PC-3 (cell line): ENCODE measurements around the gene KLK15. TPM values are rescaled to one million over a fixed set of nuclear protein-coding genes. Genes with fewer than 3 reads are reported as not detected.

Source experiments
- ATAC-seq: fragments of 200-7000 bp; cut with Tn5 transposase; 2 replicates; pipeline ENCODE4 v1.9.1; 2020; ENCODE audit warnings: mild to moderate bottlenecking, moderate library complexity
- BruUV-seq: library from RNA; stranded (reverse); fragments of 400-500 nt; replicated peaks from 2 replicates; lab custom pipeline; 2021; lab: Mats Ljungman, UMichigan
- CTCF ChIA-PET: fragments of 300-600 bp; sonication (Branson Sonifier 250); formaldehyde crosslinking; loops from one replicate; lab custom pipeline; 2022; ENCODE audit warnings: antibody characterized with exemption; lab: Charles Lee
- POLR2A ChIA-PET: fragments of 300-600 bp; sonication (Branson Sonifier 250); formaldehyde crosslinking; loops from one replicate; lab custom pipeline; 2022; ENCODE audit warnings: antibody characterized with exemption; ENCODE audit not compliant: unreplicated experiment; lab: Charles Lee
- DNase-seq: peaks from one replicate; pipeline ENCODE4 v3.0.0-alpha.2; 2015
- H2AFZ ChIP-seq: fragments of 300-600 bp; sonication (generic); 2 replicates; pipeline ENCODE4 v1.6.0; 2016; ENCODE audit warnings: antibody characterized with exemption, low read length
- H3F3A ChIP-seq: fragments of 300-600 bp; sonication (generic); one replicate; pipeline ENCODE4 v1.6.0; 2017; ENCODE audit warnings: antibody characterized with exemption, low read length, control low read depth, mild to moderate bottlenecking; ENCODE audit not compliant: unreplicated experiment
- H3K27ac ChIP-seq: fragments of 300-600 bp; sonication (generic); 2 replicates; pipeline ENCODE4 v1.5.1; 2016; ENCODE audit warnings: mild to moderate bottlenecking, low read length
- H3K27me3 ChIP-seq: fragments of 300-600 bp; sonication (generic); 2 replicates; pipeline ENCODE4 v1.6.1; 2016; ENCODE audit warnings: low read length, mixed read lengths
- H3K36me3 ChIP-seq: fragments of 300-600 bp; sonication (generic); 2 replicates; pipeline ENCODE4 v1.6.1; 2016; ENCODE audit warnings: low read depth, mixed run types, low read length, mixed read lengths
- H3K4me1 ChIP-seq: fragments of 300-600 bp; sonication (generic); 2 replicates; pipeline ENCODE4 v1.5.1; 2016; ENCODE audit warnings: low read length; ENCODE audit not compliant: insufficient read depth
- H3K4me2 ChIP-seq: fragments of 300-600 bp; sonication (generic); 2 replicates; pipeline ENCODE4 v1.6.0; 2016; ENCODE audit warnings: low read length
- H3K4me3 ChIP-seq: fragments of 300-600 bp; sonication (generic); 2 replicates; pipeline ENCODE4 v1.5.1; 2016; ENCODE audit warnings: mild to moderate bottlenecking, low read length, mixed read lengths
- H3K79me2 ChIP-seq: fragments of 300-600 bp; sonication (generic); 2 replicates; pipeline ENCODE4 v1.6.1; 2017; ENCODE audit warnings: low read length, mixed read lengths
- H3K9ac ChIP-seq: fragments of 300-600 bp; sonication (generic); 2 replicates; pipeline ENCODE4 v1.6.0; 2016; ENCODE audit warnings: mild to moderate bottlenecking, low read length
- H3K9me2 ChIP-seq: fragments of 300-600 bp; sonication (generic); replicated peaks from 2 replicates; pipeline ENCODE4 v1.6.1; 2016; ENCODE audit warnings: mixed run types, low read length, mixed read lengths
- H3K9me3 ChIP-seq: fragments of 300-600 bp; sonication (generic); 2 replicates; pipeline ENCODE4 v1.6.1; 2016; ENCODE audit warnings: low read length, mixed read lengths
- H4K20me1 ChIP-seq: fragments of 300-600 bp; sonication (generic); 2 replicates; pipeline ENCODE4 v1.6.1; 2016; ENCODE audit warnings: low read length, mixed read lengths
- EZH2 ChIP-seq: fragments of 300-600 bp; sonication (generic); IDR thresholded peaks from one replicate; pipeline ENCODE4 v1.6.1; 2017; ENCODE audit warnings: antibody characterized with exemption, mild to moderate bottlenecking, low read length; ENCODE audit not compliant: unreplicated experiment
- EZH2phosphoT487 ChIP-seq: fragments of 300-600 bp; sonication (generic); IDR thresholded peaks from 2 replicates; pipeline ENCODE4 v1.6.1; 2018; ENCODE audit warnings: mild to moderate bottlenecking, antibody characterized with exemption, low read length, borderline replicate concordance
- intact Hi-C: fragments of 100-400 bp; cut with micrococcal nuclease; formaldehyde crosslinking; loops from 2 replicates; pipeline ENCODE4 v1.9.0; 2023
- total RNA-seq: library from RNA; depleted of rRNA; stranded (reverse); fragments of >200 nt; gene quantifications from 2 replicates; pipeline ENCODE4 v1.2.3, GENCODE V29; 2014
- TF ChIP-seq, protein P1 (sequence below): fragments of 300-600 bp; sonication (generic); conservative IDR thresholded peaks from 2 replicates; pipeline ENCODE4 v1.5.1; 2017; ENCODE audit warnings: antibody characterized with exemption, low read depth, mild to moderate bottlenecking, low read length

KLK15 gene
- total RNA-seq, 1 experiment from 2014 or later: 1.3 TPM

DNA sequence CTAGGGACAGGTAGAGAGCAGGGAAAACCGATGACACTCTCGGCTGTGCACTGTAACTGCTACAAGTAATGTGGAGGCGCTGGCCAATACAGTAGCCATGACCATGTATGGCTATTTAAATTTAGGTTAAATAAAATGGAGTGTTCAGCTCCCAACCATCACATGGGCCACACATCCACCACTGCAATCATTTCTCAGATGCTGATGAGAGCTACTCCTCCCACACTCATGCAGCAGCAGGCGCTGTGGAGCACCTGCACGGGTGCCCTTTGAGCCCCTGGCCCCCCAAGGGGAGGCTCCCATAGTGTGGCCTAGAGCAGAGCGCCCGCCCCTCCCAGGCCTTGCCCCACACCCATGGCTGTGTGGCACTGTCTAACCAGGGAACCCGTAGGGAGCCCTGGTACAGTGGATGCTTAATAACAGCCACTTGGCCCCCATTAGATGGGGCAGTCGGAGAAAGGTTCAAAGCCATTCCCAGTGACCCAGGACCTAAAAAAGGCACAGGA, 37.2 kb downstream of the KLK15 start:
- no peaks in the 10 kb centered on the region for H3K9me3 ChIP-seq
- no peaks in the 10 kb centered on the region for H3K9me2 ChIP-seq
- CTCF ChIA-PET: no interaction called here
- H3K4me2 ChIP-seq: no peak overlapping the region
- no TSS peak for BruUV-seq
- H3K36me3 ChIP-seq: peaks cover 44% of the 10 kb centered on the region
- H3K79me2 ChIP-seq: peaks cover 30% of the 10 kb centered on the region
- H3K27ac ChIP-seq: no peak overlapping the region
- ATAC-seq: no peak
- H3F3A ChIP-seq: peaks cover 7% of the 10 kb centered on the region
- H2AFZ ChIP-seq: no peak overlapping the region
- H3K4me3 ChIP-seq: no peak overlapping the region
- H3K4me1 ChIP-seq: no peaks in the 10 kb centered on the region
- H4K20me1 ChIP-seq: peaks cover 56% of the 10 kb centered on the region
- peak; percentile 33 for DNase-seq
- POLR2A ChIA-PET: no interaction called here
- H3K27me3 ChIP-seq: no peaks in the 10 kb centered on the region
- H3K9ac ChIP-seq: no peak overlapping the region
- TF ChIP-seq EZH2: no peak
- TF ChIP-seq, protein P1, sequence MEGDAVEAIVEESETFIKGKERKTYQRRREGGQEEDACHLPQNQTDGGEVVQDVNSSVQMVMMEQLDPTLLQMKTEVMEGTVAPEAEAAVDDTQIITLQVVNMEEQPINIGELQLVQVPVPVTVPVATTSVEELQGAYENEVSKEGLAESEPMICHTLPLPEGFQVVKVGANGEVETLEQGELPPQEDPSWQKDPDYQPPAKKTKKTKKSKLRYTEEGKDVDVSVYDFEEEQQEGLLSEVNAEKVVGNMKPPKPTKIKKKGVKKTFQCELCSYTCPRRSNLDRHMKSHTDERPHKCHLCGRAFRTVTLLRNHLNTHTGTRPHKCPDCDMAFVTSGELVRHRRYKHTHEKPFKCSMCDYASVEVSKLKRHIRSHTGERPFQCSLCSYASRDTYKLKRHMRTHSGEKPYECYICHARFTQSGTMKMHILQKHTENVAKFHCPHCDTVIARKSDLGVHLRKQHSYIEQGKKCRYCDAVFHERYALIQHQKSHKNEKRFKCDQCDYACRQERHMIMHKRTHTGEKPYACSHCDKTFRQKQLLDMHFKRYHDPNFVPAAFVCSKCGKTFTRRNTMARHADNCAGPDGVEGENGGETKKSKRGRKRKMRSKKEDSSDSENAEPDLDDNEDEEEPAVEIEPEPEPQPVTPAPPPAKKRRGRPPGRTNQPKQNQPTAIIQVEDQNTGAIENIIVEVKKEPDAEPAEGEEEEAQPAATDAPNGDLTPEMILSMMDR: peak; percentile 39; the same call in 1 of the 2 replicates
- intact Hi-C loops: no loop called here

GRCh38 chr19:50795664-50796073, 37.7 kb downstream of the KLK15 start:
- H3K36me3 ChIP-seq: peaks cover 39% of the 10 kb centered on the region
- TF ChIP-seq, protein P1: no peak
- TF ChIP-seq EZH2phosphoT487 (no peak), EZH2 (no peak)
- peaks cover 51% of the 10 kb centered on the region for H4K20me1 ChIP-seq
- peaks cover 7% of the 10 kb centered on the region for H3F3A ChIP-seq
- intact Hi-C loops: no loop called here
- no peaks in the 10 kb centered on the region for H3K27me3 ChIP-seq
- H3K4me3 ChIP-seq: no peak overlapping the region
- no peak for DNase-seq
- no peaks in the 10 kb centered on the region for H3K9me3 ChIP-seq
- H3K4me1 ChIP-seq: no peaks in the 10 kb centered on the region
- H3K9ac ChIP-seq: no peak overlapping the region
- no peaks in the 10 kb centered on the region for H3K9me2 ChIP-seq
- H3K4me2 ChIP-seq: no peak overlapping the region
- no peak overlapping the region for H3K27ac ChIP-seq
- H2AFZ ChIP-seq: no peak overlapping the region
- BruUV-seq: no TSS peak
- CTCF ChIA-PET: no interaction called here
- no peak for ATAC-seq
- POLR2A ChIA-PET: interaction anchor here (0.7 kb wide), 1 partner anchor 44 kb away, joined by 3 read pairs; no protein-coding TSS in a partner anchor
- H3K79me2 ChIP-seq: peaks cover 25% of the 10 kb centered on the region; the same call in 1 of the 2 replicates

GRCh38 chr19:50794876-50795663, 38.3 kb downstream of the KLK15 start:
- H2AFZ ChIP-seq: no peak overlapping the region
- intact Hi-C loops: no loop called here
- H3K79me2 ChIP-seq: peaks cover 20% of the 10 kb centered on the region; the same call in 1 of the 2 replicates
- peaks cover 35% of the 10 kb centered on the region for H3K36me3 ChIP-seq
- no peak overlapping the region for H3K27ac ChIP-seq
- H3F3A ChIP-seq: peaks cover 7% of the 10 kb centered on the region
- H3K4me3 ChIP-seq: no peak overlapping the region
- H3K4me1 ChIP-seq: no peaks in the 10 kb centered on the region
- no peaks in the 10 kb centered on the region for H3K9me3 ChIP-seq
- ChIA-PET POLR2A (interaction anchor here (0.7 kb wide), 1 partner anchor 44 kb away, joined by 3 read pairs; no protein-coding TSS in a partner anchor), CTCF (interaction anchor here (0.6 kb wide), 1 partner anchor 641 kb away, joined by 3 read pairs; no protein-coding TSS in a partner anchor)
- TF ChIP-seq, protein P1: peak; percentile 54
- no peak for TF ChIP-seq EZH2
- TF ChIP-seq EZH2phosphoT487: no peak
- H3K4me2 ChIP-seq: no peak overlapping the region
- BruUV-seq: no TSS peak
- no peaks in the 10 kb centered on the region for H3K27me3 ChIP-seq
- DNase-seq (peak; percentile 51), ATAC-seq (peak; percentile 30)
- no peaks in the 10 kb centered on the region for H3K9me2 ChIP-seq
- H4K20me1 ChIP-seq: peaks cover 47% of the 10 kb centered on the region
- no peak overlapping the region for H3K9ac ChIP-seq
